H1 (cell line): Measurements from ENCODE around the gene MIA2. TPM values are rescaled to one million over a fixed set of nuclear protein-coding genes. Genes with fewer than 3 reads are reported as not detected.

Experiments
- CTCF ChIA-PET: fragments of 300-600 bp; sonication (Branson Sonifier 250); formaldehyde crosslinking; loops from one replicate; lab custom pipeline; 2021; ENCODE audit not compliant: partially characterized antibody; lab: Charles Lee
- POLR2A ChIA-PET: fragments of 300-600 bp; sonication (Branson Sonifier 250); formaldehyde crosslinking; loops from one replicate; lab custom pipeline; 2021; ENCODE audit warnings: inconsistent platforms; ENCODE audit not compliant: partially characterized antibody; lab: Charles Lee
- DNase-seq, 2 experiments: peaks; one replicate each; pipeline versions ENCODE4 v3.0.0 to v3.0.0-alpha.2; 2010 to 2022; ENCODE audit warnings: low spot score in 2 of 2, low read depth in 1 of 2, mixed read lengths in 1 of 2
- FAIRE-seq: peaks from 2 replicates; lab custom pipeline; 2011; peaks lifted over from hg19 to GRCh38; lab: Jason Lieb, UNC
- H2AFZ ChIP-seq: 2 replicates; pipeline ENCODE4 v1.8.1; 2012; ENCODE audit warnings: low read length, inconsistent platforms
- H2AK5ac ChIP-seq: 2 replicates; pipeline ENCODE4 v1.6.1; 2013; ENCODE audit warnings: low read depth, low read length
- H2BK120ac ChIP-seq: replicated peaks from 2 replicates; pipeline ENCODE3; 2013; ENCODE audit warnings: low read depth, low read length, inconsistent platforms
- H2BK12ac ChIP-seq: 2 replicates; pipeline ENCODE4 v1.6.1; 2013; ENCODE audit warnings: low read depth, low read length
- H2BK15ac ChIP-seq: 2 replicates; pipeline ENCODE4 v1.6.1; 2013; ENCODE audit warnings: low read length
- H2BK20ac ChIP-seq: 2 replicates; pipeline ENCODE4 v1.6.1; 2013; ENCODE audit warnings: low read length
- H2BK5ac ChIP-seq: 2 replicates; pipeline ENCODE4 v1.6.1; 2013; ENCODE audit warnings: low read depth, low read length
- H3K14ac ChIP-seq: 2 replicates; pipeline ENCODE4 v1.6.1; 2013; ENCODE audit warnings: inconsistent platforms; ENCODE audit not compliant: insufficient read length
- H3K18ac ChIP-seq: 2 replicates; pipeline ENCODE4 v1.6.1; 2013; ENCODE audit warnings: low read length; ENCODE audit errors: extremely low read depth
- H3K23ac ChIP-seq: 2 replicates; pipeline ENCODE4 v1.6.1; 2013; ENCODE audit warnings: inconsistent platforms; ENCODE audit not compliant: insufficient read length
- H3K23me2 ChIP-seq: 2 replicates; pipeline ENCODE4 v1.6.1; 2013; ENCODE audit warnings: low read depth, low read length
- H3K27ac ChIP-seq: 2 replicates; pipeline ENCODE4 v1.6.1; 2011; ENCODE audit warnings: low read depth, low read length, inconsistent platforms
- H3K27me3 ChIP-seq, 4 experiments: replicated peaks in 1 of 4; 1 replicate in 1 of 4; 2 replicates in 3 of 4; pipeline versions ENCODE4 v1.6.1 to v1.8.1; 2011 to 2013; ENCODE audit warnings: low read length in 3 of 4, mild to moderate bottlenecking in 3 of 4, inconsistent platforms in 2 of 4, mixed read lengths in 2 of 4, moderate library complexity in 1 of 4; ENCODE audit not compliant: control insufficient read depth in 3 of 4, insufficient read depth in 3 of 4; ENCODE audit errors: extremely low read depth in 1 of 4
- H3K36me3 ChIP-seq, 4 experiments: 2 replicates each; pipeline versions ENCODE4 v1.6.1 to v1.8.1; 2011 to 2013; ENCODE audit warnings: mild to moderate bottlenecking in 4 of 4, low read length in 3 of 4, moderate library complexity in 2 of 4, control low read depth in 1 of 4, inconsistent platforms in 1 of 4; ENCODE audit not compliant: insufficient read depth in 4 of 4, control insufficient read depth in 2 of 4
- H3K4ac ChIP-seq: replicated peaks from 2 replicates; pipeline ENCODE3; 2013; ENCODE audit warnings: low read length, low read depth, mixed read lengths, inconsistent platforms; ENCODE audit not compliant: insufficient read length
- H3K4me1 ChIP-seq, 4 experiments: replicated peaks in 1 of 4; 1 replicate in 1 of 4; 2 replicates in 3 of 4; pipeline versions ENCODE4 v1.6.1 to v1.8.1; 2011 to 2013; ENCODE audit warnings: low read length in 3 of 4, inconsistent platforms in 2 of 4, mixed read lengths in 1 of 4; ENCODE audit not compliant: insufficient read depth in 4 of 4, control insufficient read depth in 3 of 4
- H3K4me2 ChIP-seq, 2 experiments: 2 replicates each; pipeline versions ENCODE4 v1.6.1 to v1.8.1; 2011 to 2013; ENCODE audit warnings: low read depth in 2 of 2, low read length in 2 of 2, control low read depth in 1 of 2, inconsistent platforms in 1 of 2, mild to moderate bottlenecking in 1 of 2; ENCODE audit not compliant: insufficient read depth in 1 of 2
- H3K4me3 ChIP-seq, 4 experiments: fragments of 200-600, 300-600 bp in 1 of 4; sonication (generic), shearing (Covaris generic), sonication (Bioruptor Twin) in 1 of 4; 2 replicates each; pipeline versions ENCODE4 v1.5.1 to v1.8.1; 2011 to 2016; ENCODE audit warnings: low read length in 4 of 4, low read depth in 3 of 4, control low read depth in 2 of 4, inconsistent platforms in 2 of 4, mild to moderate bottlenecking in 2 of 4, mixed read lengths in 1 of 4, moderate library complexity in 1 of 4; ENCODE audit not compliant: insufficient read depth in 2 of 4; ENCODE audit errors: extremely low read depth in 1 of 4
- H3K56ac ChIP-seq: replicated peaks from 2 replicates; pipeline ENCODE3; 2013; ENCODE audit warnings: low read depth, mild to moderate bottlenecking, mixed read lengths, low read length, inconsistent platforms; ENCODE audit not compliant: insufficient read length
- H3K79me1 ChIP-seq: 2 replicates; pipeline ENCODE4 v1.6.1; 2013; ENCODE audit warnings: low read depth, low read length, control low read depth
- H3K79me2 ChIP-seq, 2 experiments: 2 replicates each; pipeline versions ENCODE4 v1.6.1 to v1.8.1; 2012 to 2013; ENCODE audit warnings: low read length in 2 of 2, mild to moderate bottlenecking in 2 of 2, inconsistent platforms in 1 of 2; ENCODE audit not compliant: insufficient read depth in 2 of 2, control insufficient read depth in 1 of 2
- H3K9ac ChIP-seq, 4 experiments: replicated peaks in 1 of 4; 1 replicate in 1 of 4; 2 replicates in 3 of 4; pipeline versions ENCODE4 v1.6.1 to v1.8.1; 2011 to 2013; ENCODE audit warnings: low read depth in 3 of 4, low read length in 3 of 4, control low read depth in 2 of 4, mild to moderate bottlenecking in 2 of 4, moderate library complexity in 2 of 4, inconsistent platforms in 1 of 4; ENCODE audit errors: extremely low read depth in 1 of 4
- H3K9me3 ChIP-seq, 2 experiments: 2 replicates each; pipeline versions ENCODE4 v1.6.1 to v1.8.1; 2012 to 2013; ENCODE audit warnings: mild to moderate bottlenecking in 2 of 2, moderate library complexity in 2 of 2, control low read depth in 1 of 2, inconsistent platforms in 1 of 2, low read depth in 1 of 2, low read length in 1 of 2, mixed read lengths in 1 of 2; ENCODE audit not compliant: insufficient read depth in 2 of 2
- H4K20me1 ChIP-seq, 2 experiments: replicated peaks in 1 of 2; 2 replicates each; pipeline versions ENCODE3 to v1.8.1; 2011 to 2013; ENCODE audit warnings: inconsistent platforms in 2 of 2, low read length in 2 of 2, mild to moderate bottlenecking in 1 of 2; ENCODE audit not compliant: insufficient read depth in 2 of 2, control insufficient read depth in 1 of 2
- H4K5ac ChIP-seq: 2 replicates; pipeline ENCODE4 v1.6.1; 2013; ENCODE audit warnings: low read length, low read depth, mixed read lengths, inconsistent platforms; ENCODE audit not compliant: insufficient read length
- H4K8ac ChIP-seq: 2 replicates; pipeline ENCODE4 v1.8.0; 2013; ENCODE audit warnings: mild to moderate bottlenecking, moderate library complexity, low read length, inconsistent platforms; ENCODE audit not compliant: insufficient read depth; ENCODE audit errors: extremely low read depth
- H4K91ac ChIP-seq: replicated peaks from 2 replicates; pipeline ENCODE3; 2013; ENCODE audit warnings: low read length, mixed read lengths, inconsistent platforms; ENCODE audit not compliant: insufficient read length
- CHD1 ChIP-seq: IDR thresholded peaks from 2 replicates; pipeline ENCODE4 v1.6.1; 2012; ENCODE audit warnings: low read depth, low read length, improper control_type of control experiment
- CTCF ChIP-seq, 3 experiments: IDR thresholded peaks; 1 replicate in 2 of 3; 2 replicates in 1 of 3; pipeline versions ENCODE4 v1.5.1 to v1.6.1; 2011; ENCODE audit warnings: low read length in 3 of 3, mild to moderate bottlenecking in 3 of 3, inconsistent platforms in 2 of 3, low read depth in 1 of 3, moderate library complexity in 1 of 3; ENCODE audit not compliant: insufficient read depth in 1 of 3; ENCODE audit errors: control extremely low read depth in 1 of 3
- GABPA ChIP-seq: IDR thresholded peaks from 2 replicates; pipeline ENCODE4 v1.6.1; 2011; ENCODE audit warnings: mild to moderate bottlenecking, low read length, moderate library complexity, borderline replicate concordance; ENCODE audit not compliant: insufficient read depth
- JUND ChIP-seq: IDR thresholded peaks from 2 replicates; pipeline ENCODE4 v1.6.1; 2011; ENCODE audit warnings: mild to moderate bottlenecking, improper control_type of control experiment, low read length
- KDM4A ChIP-seq: IDR thresholded peaks from one replicate; pipeline ENCODE4 v1.7.1; 2012; ENCODE audit warnings: low read depth, mild to moderate bottlenecking, moderate library complexity, low read length, inconsistent platforms; ENCODE audit not compliant: severe bottlenecking
- MAFK ChIP-seq: IDR thresholded peaks from 2 replicates; pipeline ENCODE4 v1.6.1; 2012; ENCODE audit warnings: low read depth, mild to moderate bottlenecking, improper control_type of control experiment, low read length
- SIN3A ChIP-seq, 2 experiments: IDR thresholded peaks in 1 of 2; conservative IDR thresholded peaks in 1 of 2; 2 replicates each; pipeline ENCODE4 v1.6.1; 2011 to 2012; ENCODE audit warnings: low read length in 2 of 2, improper control_type of control experiment in 1 of 2, low read depth in 1 of 2, mild to moderate bottlenecking in 1 of 2
- SUZ12 ChIP-seq: fragments of 200-600 bp; sonication (generic); IDR thresholded peaks from 2 replicates; pipeline ENCODE4 v1.6.1; 2012; ENCODE audit warnings: mild to moderate bottlenecking, inconsistent platforms, low read length, moderate library complexity, mixed read lengths
- TAF7 ChIP-seq: optimal IDR thresholded peaks from 2 replicates; pipeline ENCODE3; 2011; ENCODE audit warnings: low read depth, mild to moderate bottlenecking, inconsistent platforms, low read length, moderate library complexity, borderline replicate concordance
- TEAD4 ChIP-seq: IDR thresholded peaks from 2 replicates; pipeline ENCODE4 v1.6.1; 2012; ENCODE audit warnings: low read depth, low read length, inconsistent platforms, mixed read lengths
- YY1 ChIP-seq: IDR thresholded peaks from 2 replicates; pipeline ENCODE4 v1.6.1; 2011; ENCODE audit warnings: low read depth, mild to moderate bottlenecking, low read length
- ZNF274 ChIP-seq: IDR thresholded peaks from 2 replicates; pipeline ENCODE4 v1.7.0; 2012; ENCODE audit warnings: low read length, borderline replicate concordance; ENCODE audit errors: extremely low read depth
- WGBS, 2 experiments: shearing (Covaris generic) in 1 of 2; methylation state at CpG; one replicate each; pipeline versions ENCODE4 v1.1.6 to v1.1.7; 2013 to 2015; ENCODE audit warnings: low lambda C conversion rate in 2 of 2, mixed read lengths in 2 of 2, inconsistent platforms in 1 of 2, low coverage in 1 of 2, missing lambda C conversion rate in 1 of 2; ENCODE audit not compliant: insufficient replicate concordance in 2 of 2, insufficient coverage in 1 of 2, insufficient read length in 1 of 2; ENCODE audit errors: extremely low coverage in 1 of 2, missing lambda C conversion rate in 1 of 2; 5-methylcytosine and 5-hydroxymethylcytosine counted together
- polyA plus RNA-seq, 7 experiments: library from polyadenylated mRNA; depleted of rRNA in 3 of 7; stranded (reverse) in 5 of 7; unstranded in 2 of 7; fragments of >200 nt in 5 of 7; fragments of 200-250 nt in 2 of 7; gene quantifications; 1 replicate in 5 of 7; 2 replicates in 1 of 7; 4 replicates in 1 of 7; pipeline versions ENCODE4 v1.2.1 to v1.2.3, GENCODE V29; 2011 to 2013; ENCODE audit warnings: missing spikeins in 2 of 7, mixed read lengths in 2 of 7
- total RNA-seq: library from RNA; stranded (reverse); fragmentation: NEBNext Ultra II Directional; extraction: Animal tissue kit (Norgen Biotek cat#: 25700); gene quantifications from 2 replicates; pipeline ENCODE4 v1.2.1, GENCODE V29; 2021

MIA2 gene
- total and polyA plus RNA-seq, 2 of the 8 experiments (the other 6 are each of a cell fraction or from before 2014, with no cell fraction given): 10.1 to 15.0 TPM

DNA sequence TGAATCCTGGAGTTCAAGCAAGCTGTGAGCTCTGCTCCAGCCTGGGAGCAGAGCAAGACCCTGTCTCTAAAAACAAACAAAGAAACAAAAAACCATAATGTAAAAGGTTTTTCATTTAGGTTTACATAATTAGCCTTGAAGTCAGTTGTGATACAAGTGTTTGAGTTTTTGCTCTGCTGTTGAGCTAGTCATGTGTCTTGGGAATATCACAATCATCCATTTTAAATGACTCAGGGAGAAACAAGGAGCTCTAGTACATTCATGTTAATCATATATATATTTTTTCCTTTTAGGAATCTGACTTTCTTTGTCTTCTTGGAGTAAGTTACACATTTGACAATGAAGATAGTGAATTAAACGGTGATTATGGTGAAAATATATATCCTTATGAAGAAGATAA lies 12.9 kb downstream of the MIA2 start:
- H2AFZ ChIP-seq: no peak overlapping the region
- no peak overlapping the region for H3K18ac ChIP-seq
- TF ChIP-seq GABPA (no peak), JUND (no peak), SIN3A (conservative IDR thresholded peaks at IDR 0.05 in 1 of 2, IDR thresholded peaks at IDR 0.05 in 1 of 2; ENCODE audit: low read depth in 1 of 2, low read length in 2 of 2) (no peak), KDM4A (no peak), YY1 (no peak), MAFK (no peak), ZNF274 (no peak), SUZ12 (no peak), CTCF (IDR thresholded peaks at IDR 0.05; ENCODE audit: control extremely low read depth in 1 of 3, insufficient read depth in 1 of 3, low read depth in 1 of 3, low read length in 3 of 3) (no peak), TEAD4 (no peak), TAF7 (no peak), CHD1 (no peak)

More for the DNA sequence above, 12.9 kb downstream of the MIA2 start:
- no peak overlapping the region for H2BK5ac ChIP-seq
- H3K56ac ChIP-seq: no peak overlapping the region
- POLR2A ChIA-PET: interaction anchor here (0.6 to 1.6 kb wide), 4 partner anchors 12 to 71 kb away, joined by 3 to 6 read pairs (median 4); partner anchors contain the start of gene PNN
- no peaks in the 10 kb centered on the region for H3K9me3 ChIP-seq
- H3K23ac ChIP-seq: no peak overlapping the region
- no peak overlapping the region for H2BK15ac ChIP-seq
- no peak overlapping the region for H2AK5ac ChIP-seq
- H3K79me2 ChIP-seq: no peaks in the 10 kb centered on the region
- no peak overlapping the region for H3K4ac ChIP-seq
- H3K9ac ChIP-seq: no peak overlapping the region
- no peaks in the 10 kb centered on the region for H3K27me3 ChIP-seq
- no peak overlapping the region for H4K5ac ChIP-seq
- no peak overlapping the region for H3K27ac ChIP-seq
- DNase-seq (no peak), FAIRE-seq (no peak)
- WGBS, 2 experiments: 76 to 100% methylated on average over 1 of the region's 1 CpG
- H3K14ac ChIP-seq: no peak overlapping the region
- no peak overlapping the region for H2BK20ac ChIP-seq
- no peak overlapping the region for H2BK120ac ChIP-seq
- H3K23me2 ChIP-seq: no peaks in the 10 kb centered on the region
- H3K4me2 ChIP-seq: no peak overlapping the region
- H4K8ac ChIP-seq: no peak overlapping the region
- H4K91ac ChIP-seq: no peak overlapping the region
- H3K79me1 ChIP-seq: no peaks in the 10 kb centered on the region
- no peaks in the 10 kb centered on the region for H4K20me1 ChIP-seq
- H3K36me3 ChIP-seq: no peaks in the 10 kb centered on the region; a peak in 1 of 8 replicates
- H3K4me3 ChIP-seq: no peak overlapping the region
- CTCF ChIA-PET: interaction anchor here (1.3 kb wide), 1 partner anchor 15 kb away, joined by 6 read pairs; no protein-coding TSS in a partner anchor
- H2BK12ac ChIP-seq: no peak overlapping the region
- H3K4me1 ChIP-seq: no peaks in the 10 kb centered on the region
